ENCODE measurements around the gene NTRK3.

The NTRK3 gene

GRCh38 chr15:88223084-88223483 lies 33.5 kb downstream of the NTRK3 start:
- Histone ChIP-seq H3K4me3 (ENCODE audit: low read depth in 1 of 2, low read length in 2 of 2) (no peak overlapping the region), H3K27me3 (ENCODE audit: low read depth, low read length) (no peaks in the 10 kb centered on the region), H3K27ac (ENCODE audit: low read length) (no peak overlapping the region), H3K36me3 (ENCODE audit: control insufficient read depth in 1 of 2, insufficient read depth in 2 of 2, low read length in 2 of 2) (no peaks in the 10 kb centered on the region), H3K9me3 (ENCODE audit: control insufficient read depth in 1 of 2, low read length in 2 of 2) (no peaks in the 10 kb centered on the region), H3K4me1 (ENCODE audit: control insufficient read depth in 1 of 2, insufficient read depth in 2 of 2, low read length in 2 of 2) (peaks cover 0 to 8% of the 10 kb centered on the region in 2 donors)

- Histone ChIP-seq H3K27me3 (ENCODE audit: low read depth, low read length) (no peaks in the 10 kb centered on the region), H3K27ac (ENCODE audit: low read length) (no peak overlapping the region), H3K4me1 (ENCODE audit: control insufficient read depth in 1 of 2, insufficient read depth in 2 of 2, low read length in 2 of 2) (peaks cover 0 to 8% of the 10 kb centered on the region in 2 donors), H3K9me3 (ENCODE audit: control insufficient read depth in 1 of 2, low read length in 2 of 2) (no peaks in the 10 kb centered on the region), H3K4me3 (ENCODE audit: low read depth in 1 of 2, low read length in 2 of 2) (no peak overlapping the region), H3K36me3 (ENCODE audit: control insufficient read depth in 1 of 2, insufficient read depth in 2 of 2, low read length in 2 of 2) (no peaks in the 10 kb centered on the region)
Observed at GRCh38 chr15:88221836-88222235, 34.7 kb downstream of the NTRK3 start.

GRCh38 chr15:88220443-88221335 lies 35.9 kb downstream of the NTRK3 start:
- peaks cover 0 to 8% of the 10 kb centered on the region in 2 donors for H3K4me1 ChIP-seq (ENCODE audit: control insufficient read depth in 1 of 2, insufficient read depth in 2 of 2, low read length in 2 of 2)
- no peak overlapping the region for H3K27ac ChIP-seq (ENCODE audit: low read length)
- no peak overlapping the region for H3K4me3 ChIP-seq (ENCODE audit: low read depth in 1 of 2, low read length in 2 of 2)
- H3K36me3 ChIP-seq (ENCODE audit: control insufficient read depth in 1 of 2, insufficient read depth in 2 of 2, low read length in 2 of 2): no peaks in the 10 kb centered on the region
- no peaks in the 10 kb centered on the region for H3K9me3 ChIP-seq (ENCODE audit: control insufficient read depth in 1 of 2, low read length in 2 of 2)
- H3K27me3 ChIP-seq (ENCODE audit: low read depth, low read length): no peaks in the 10 kb centered on the region

GRCh38 chr15:88219623-88220022 lies 36.9 kb downstream of the NTRK3 start:
- Histone ChIP-seq H3K27ac (ENCODE audit: low read length) (no peak overlapping the region), H3K27me3 (ENCODE audit: low read depth, low read length) (no peaks in the 10 kb centered on the region), H3K4me3 (ENCODE audit: low read depth in 1 of 2, low read length in 2 of 2) (no peak overlapping the region), H3K36me3 (ENCODE audit: control insufficient read depth in 1 of 2, insufficient read depth in 2 of 2, low read length in 2 of 2) (no peaks in the 10 kb centered on the region), H3K9me3 (ENCODE audit: control insufficient read depth in 1 of 2, low read length in 2 of 2) (no peaks in the 10 kb centered on the region), H3K4me1 (ENCODE audit: control insufficient read depth in 1 of 2, insufficient read depth in 2 of 2, low read length in 2 of 2) (peaks cover 0 to 8% of the 10 kb centered on the region in 2 donors)

GRCh38 chr15:88218557-88219221 lies 37.9 kb downstream of the NTRK3 start:
- Histone ChIP-seq H3K27me3 (ENCODE audit: low read depth, low read length) (no peaks in the 10 kb centered on the region), H3K4me3 (ENCODE audit: low read depth in 1 of 2, low read length in 2 of 2) (no peak overlapping the region), H3K36me3 (ENCODE audit: control insufficient read depth in 1 of 2, insufficient read depth in 2 of 2, low read length in 2 of 2) (no peaks in the 10 kb centered on the region), H3K4me1 (ENCODE audit: control insufficient read depth in 1 of 2, insufficient read depth in 2 of 2, low read length in 2 of 2) (peaks cover 0 to 8% of the 10 kb centered on the region in 2 donors), H3K9me3 (ENCODE audit: control insufficient read depth in 1 of 2, low read length in 2 of 2) (no peaks in the 10 kb centered on the region), H3K27ac (ENCODE audit: low read length) (no peak overlapping the region)

- Histone ChIP-seq H3K36me3 (ENCODE audit: control insufficient read depth in 1 of 2, insufficient read depth in 2 of 2, low read length in 2 of 2) (no peaks in the 10 kb centered on the region), H3K9me3 (ENCODE audit: control insufficient read depth in 1 of 2, low read length in 2 of 2) (no peaks in the 10 kb centered on the region), H3K27me3 (ENCODE audit: low read depth, low read length) (no peaks in the 10 kb centered on the region), H3K4me1 (ENCODE audit: control insufficient read depth in 1 of 2, insufficient read depth in 2 of 2, low read length in 2 of 2) (peaks cover 0 to 8% of the 10 kb centered on the region in 2 donors), H3K4me3 (ENCODE audit: low read depth in 1 of 2, low read length in 2 of 2) (no peak overlapping the region), H3K27ac (ENCODE audit: low read length) (no peak overlapping the region)
Observed at GRCh38 chr15:88215066-88215648, 41.4 kb downstream of the NTRK3 start.

- H3K27ac ChIP-seq (ENCODE audit: low read length): no peak overlapping the region
- H3K9me3 ChIP-seq (ENCODE audit: control insufficient read depth in 1 of 2, low read length in 2 of 2): no peaks in the 10 kb centered on the region
- H3K4me1 ChIP-seq (ENCODE audit: control insufficient read depth in 1 of 2, insufficient read depth in 2 of 2, low read length in 2 of 2): no peaks in the 10 kb centered on the region
- no peak overlapping the region for H3K4me3 ChIP-seq (ENCODE audit: low read depth in 1 of 2, low read length in 2 of 2)
- H3K36me3 ChIP-seq (ENCODE audit: control insufficient read depth in 1 of 2, insufficient read depth in 2 of 2, low read length in 2 of 2): no peaks in the 10 kb centered on the region
- no peaks in the 10 kb centered on the region for H3K27me3 ChIP-seq (ENCODE audit: low read depth, low read length)
Observed at GRCh38 chr15:88209111-88209510, 47.4 kb downstream of the NTRK3 start.

- Histone ChIP-seq H3K27ac (ENCODE audit: low read length) (no peak overlapping the region), H3K36me3 (ENCODE audit: control insufficient read depth in 1 of 2, insufficient read depth in 2 of 2, low read length in 2 of 2) (no peaks in the 10 kb centered on the region), H3K27me3 (ENCODE audit: low read depth, low read length) (no peaks in the 10 kb centered on the region), H3K4me3 (ENCODE audit: low read depth in 1 of 2, low read length in 2 of 2) (no peak overlapping the region), H3K4me1 (ENCODE audit: control insufficient read depth in 1 of 2, insufficient read depth in 2 of 2, low read length in 2 of 2) (no peaks in the 10 kb centered on the region), H3K9me3 (ENCODE audit: control insufficient read depth in 1 of 2, low read length in 2 of 2) (no peaks in the 10 kb centered on the region)
Observed at GRCh38 chr15:88208396-88208795, 48.1 kb downstream of the NTRK3 start.

GRCh38 chr15:88207565-88207964 lies 49.0 kb downstream of the NTRK3 start:
- Histone ChIP-seq H3K4me1 (ENCODE audit: control insufficient read depth in 1 of 2, insufficient read depth in 2 of 2, low read length in 2 of 2) (no peaks in the 10 kb centered on the region), H3K27ac (ENCODE audit: low read length) (no peak overlapping the region)

GRCh38 chr15:88204584-88204983 lies 52.0 kb downstream of the NTRK3 start:
- no peaks in the 10 kb centered on the region for H3K36me3 ChIP-seq (ENCODE audit: control insufficient read depth in 1 of 2, insufficient read depth in 2 of 2, low read length in 2 of 2)
- no peaks in the 10 kb centered on the region for H3K27me3 ChIP-seq (ENCODE audit: low read depth, low read length)
- no peaks in the 10 kb centered on the region for H3K4me1 ChIP-seq (ENCODE audit: control insufficient read depth in 1 of 2, insufficient read depth in 2 of 2, low read length in 2 of 2)
- no peak overlapping the region for H3K27ac ChIP-seq (ENCODE audit: low read length)
- no peak overlapping the region for H3K4me3 ChIP-seq (ENCODE audit: low read depth in 1 of 2, low read length in 2 of 2)
- no peaks in the 10 kb centered on the region for H3K9me3 ChIP-seq (ENCODE audit: control insufficient read depth in 1 of 2, low read length in 2 of 2)

More at GRCh38 chr15:88207565-88207964, 49.0 kb downstream of the NTRK3 start:
- no peaks in the 10 kb centered on the region for H3K9me3 ChIP-seq (ENCODE audit: control insufficient read depth in 1 of 2, low read length in 2 of 2)
- no peaks in the 10 kb centered on the region for H3K36me3 ChIP-seq (ENCODE audit: control insufficient read depth in 1 of 2, insufficient read depth in 2 of 2, low read length in 2 of 2)
- H3K4me3 ChIP-seq (ENCODE audit: low read depth in 1 of 2, low read length in 2 of 2): no peak overlapping the region
- no peaks in the 10 kb centered on the region for H3K27me3 ChIP-seq (ENCODE audit: low read depth, low read length)

GRCh38 chr15:88202231-88202630 lies 54.3 kb downstream of the NTRK3 start:
- Histone ChIP-seq H3K36me3 (ENCODE audit: control insufficient read depth in 1 of 2, insufficient read depth in 2 of 2, low read length in 2 of 2) (no peaks in the 10 kb centered on the region), H3K4me3 (ENCODE audit: low read depth in 1 of 2, low read length in 2 of 2) (no peak overlapping the region), H3K27me3 (ENCODE audit: low read depth, low read length) (no peaks in the 10 kb centered on the region), H3K4me1 (ENCODE audit: control insufficient read depth in 1 of 2, insufficient read depth in 2 of 2, low read length in 2 of 2) (no peaks in the 10 kb centered on the region), H3K27ac (ENCODE audit: low read length) (no peak overlapping the region), H3K9me3 (ENCODE audit: control insufficient read depth in 1 of 2, low read length in 2 of 2) (no peaks in the 10 kb centered on the region)
